Activated naive CD4-positive, alpha-beta T cell treated with anti-CD3 and anti-CD28 coated beads, Interleukin-2, amount 50 U/mL, for 24 hours (primary cell): ENCODE data around the gene OGFOD2.

Experiments used
- H3K27ac Mint-ChIP-seq: one replicate; pipeline ENCODE4 v1.8.0; 2021; ENCODE audit warnings: mild to moderate bottlenecking, mixed read lengths
- H3K27me3 Mint-ChIP-seq: one replicate; pipeline ENCODE4 v1.8.0; 2021; ENCODE audit warnings: mixed read lengths
- H3K36me3 Mint-ChIP-seq: one replicate; pipeline ENCODE4 v1.8.0; 2021; ENCODE audit warnings: mixed read lengths
- H3K4me1 Mint-ChIP-seq: one replicate; pipeline ENCODE4 v1.8.0; 2021; ENCODE audit warnings: mixed read lengths
- H3K4me3 Mint-ChIP-seq: one replicate; pipeline ENCODE4 v1.8.0; 2021; ENCODE audit warnings: mild to moderate bottlenecking, mixed read lengths
- H3K9me3 Mint-ChIP-seq: one replicate; pipeline ENCODE4 v1.8.0; 2021; ENCODE audit warnings: mixed read lengths

The OGFOD2 gene

GRCh38 chr12:122946690-122947341, 28.2 kb upstream of the OGFOD2 start:
- Mint-ChIP-seq H3K9me3 (no peaks in the 10 kb centered on the region), H3K4me3 (peak overlapping the region; percentile 36), H3K4me1 (peaks cover 14% of the 10 kb centered on the region), H3K36me3 (peaks cover 3% of the 10 kb centered on the region), H3K27me3 (no peaks in the 10 kb centered on the region), H3K27ac (peak overlapping the region; percentile 55)

DNA sequence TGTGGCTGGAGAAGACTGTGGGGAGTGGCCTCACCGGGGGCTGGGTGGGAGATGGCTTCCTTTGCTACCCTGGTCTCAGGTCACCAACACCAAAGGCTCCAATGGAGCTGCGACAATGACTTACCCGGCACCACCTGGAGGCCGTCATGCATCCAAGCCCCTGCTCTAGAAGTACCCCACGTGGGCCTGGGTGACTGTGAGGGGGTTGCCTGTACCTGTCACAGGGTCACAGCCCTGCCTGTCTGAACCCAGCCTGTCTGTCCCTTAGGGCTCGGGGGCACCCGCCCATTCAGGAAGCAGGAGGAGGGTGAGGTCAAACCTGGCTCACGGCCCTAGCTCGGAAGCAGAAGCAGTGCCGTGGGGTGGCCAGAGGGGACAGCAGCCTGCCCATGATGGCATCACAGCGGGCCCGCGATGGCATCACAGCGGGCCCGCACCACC, 27.7 kb upstream of the OGFOD2 start:
- peak overlapping the region; percentile 36 for H3K4me3 Mint-ChIP-seq
- H3K27ac Mint-ChIP-seq, result peak overlapping the region; percentile 55
- H3K9me3 Mint-ChIP-seq, result no peaks in the 10 kb centered on the region
- H3K27me3 Mint-ChIP-seq, result no peaks in the 10 kb centered on the region
- peaks cover 3% of the 10 kb centered on the region for H3K36me3 Mint-ChIP-seq
- peaks cover 17% of the 10 kb centered on the region for H3K4me1 Mint-ChIP-seq

DNA sequence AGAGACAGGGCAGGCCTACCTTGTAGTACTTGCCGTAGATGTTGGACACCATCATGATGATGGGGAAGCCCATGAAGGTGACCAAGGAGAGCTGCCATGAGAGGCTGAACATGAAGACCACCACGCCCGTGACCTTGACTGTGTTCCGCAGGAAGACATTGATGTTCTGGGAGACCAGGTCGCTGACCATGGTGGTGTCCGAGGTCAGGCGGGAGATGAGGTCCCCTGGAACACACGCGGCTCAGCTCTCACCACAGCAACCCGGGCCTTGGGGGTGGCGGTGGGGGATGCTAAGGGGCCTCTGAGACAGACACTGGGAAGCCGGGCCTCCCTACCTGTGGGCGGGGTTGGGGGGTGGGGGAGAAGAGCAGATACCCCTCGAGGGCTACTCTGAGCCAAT, 26.4 kb upstream of the OGFOD2 start:
- H3K36me3 Mint-ChIP-seq, result peaks cover 2% of the 10 kb centered on the region
- no peak overlapping the region for H3K27ac Mint-ChIP-seq
- no peak overlapping the region for H3K4me3 Mint-ChIP-seq
- H3K9me3 Mint-ChIP-seq, result no peaks in the 10 kb centered on the region
- H3K27me3 Mint-ChIP-seq, result no peaks in the 10 kb centered on the region
- H3K4me1 Mint-ChIP-seq, result peaks cover 19% of the 10 kb centered on the region

- Mint-ChIP-seq H3K27me3 (no peaks in the 10 kb centered on the region), H3K36me3 (peaks cover 2% of the 10 kb centered on the region), H3K4me1 (peaks cover 19% of the 10 kb centered on the region), H3K9me3 (no peaks in the 10 kb centered on the region), H3K27ac (no peak overlapping the region), H3K4me3 (no peak overlapping the region)
Observed at GRCh38 chr12:122949405-122949804, 25.6 kb upstream of the OGFOD2 start.

- Mint-ChIP-seq H3K27me3 (no peaks in the 10 kb centered on the region), H3K4me1 (peaks cover 19% of the 10 kb centered on the region), H3K36me3 (peaks cover 2% of the 10 kb centered on the region), H3K4me3 (no peak overlapping the region), H3K9me3 (no peaks in the 10 kb centered on the region), H3K27ac (no peak overlapping the region)
Observed at GRCh38 chr12:122949816-122950675, 25.0 kb upstream of the OGFOD2 start.

- H3K4me1 Mint-ChIP-seq, result peaks cover 17% of the 10 kb centered on the region
- H3K4me3 Mint-ChIP-seq, result no peak overlapping the region
- H3K36me3 Mint-ChIP-seq, result peaks cover 2% of the 10 kb centered on the region
- H3K9me3 Mint-ChIP-seq, result no peaks in the 10 kb centered on the region
- no peaks in the 10 kb centered on the region for H3K27me3 Mint-ChIP-seq
- H3K27ac Mint-ChIP-seq, result no peak overlapping the region
Observed at GRCh38 chr12:122951406-122951805, 23.6 kb upstream of the OGFOD2 start.

DNA sequence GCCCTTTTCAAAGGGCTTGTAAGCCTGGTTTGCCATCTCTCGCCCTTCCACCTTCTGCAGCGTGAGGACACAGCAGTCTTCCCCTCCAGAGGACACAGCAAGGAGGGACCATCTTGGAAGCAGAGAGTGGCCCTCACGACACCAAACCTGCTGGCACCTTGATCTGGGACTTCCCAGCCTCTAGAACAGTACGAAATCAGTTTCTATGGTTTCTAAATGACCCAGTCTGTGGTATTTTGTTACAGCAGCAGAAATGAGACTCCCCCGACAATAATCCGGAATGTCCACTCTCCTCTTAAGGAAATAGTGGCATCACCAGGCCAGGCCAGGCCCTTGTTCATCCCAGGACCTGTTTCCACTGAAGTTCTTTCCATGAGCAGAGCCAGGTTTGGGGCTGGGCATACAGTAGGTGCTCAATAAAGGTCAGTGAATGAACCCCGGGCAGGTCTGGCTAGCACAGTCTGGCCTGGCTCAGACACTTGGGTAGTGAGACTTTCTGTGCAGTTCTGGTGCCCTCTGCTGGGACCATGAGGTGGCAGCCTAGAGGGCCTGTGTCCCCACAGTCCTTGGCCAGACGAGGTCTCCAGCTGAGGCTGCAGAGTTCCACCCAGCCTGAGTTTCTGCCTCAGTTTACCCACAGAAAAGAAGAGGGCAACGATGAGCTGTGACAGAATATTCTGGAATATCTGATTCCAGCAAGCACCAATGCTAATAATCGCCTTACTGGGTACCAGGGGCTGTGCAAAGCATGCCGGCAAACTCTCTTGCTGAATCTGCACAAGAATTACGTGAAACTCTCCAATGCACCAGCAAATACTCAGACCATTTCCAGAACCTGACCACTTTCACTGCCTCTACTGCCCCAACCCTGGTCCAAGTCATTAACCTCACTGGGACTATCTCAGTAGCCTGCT, 22.8 kb upstream of the OGFOD2 start:
- Mint-ChIP-seq H3K27me3 (no peaks in the 10 kb centered on the region), H3K36me3 (no peaks in the 10 kb centered on the region), H3K4me1 (peaks cover 8% of the 10 kb centered on the region), H3K9me3 (no peaks in the 10 kb centered on the region), H3K27ac (no peak overlapping the region), H3K4me3 (no peak overlapping the region)

- peaks cover 2% of the 10 kb centered on the region for H3K36me3 Mint-ChIP-seq
- no peak overlapping the region for H3K27ac Mint-ChIP-seq
- H3K4me1 Mint-ChIP-seq, result peaks cover 5% of the 10 kb centered on the region
- H3K9me3 Mint-ChIP-seq, result no peaks in the 10 kb centered on the region
- H3K4me3 Mint-ChIP-seq, result no peak overlapping the region
- H3K27me3 Mint-ChIP-seq, result no peaks in the 10 kb centered on the region
Observed at GRCh38 chr12:122955156-122955555, 19.9 kb upstream of the OGFOD2 start.

GRCh38 chr12:122956035-122956434, 19.0 kb upstream of the OGFOD2 start:
- H3K27ac Mint-ChIP-seq, result no peak overlapping the region
- peaks cover 5% of the 10 kb centered on the region for H3K4me1 Mint-ChIP-seq
- no peaks in the 10 kb centered on the region for H3K27me3 Mint-ChIP-seq
- H3K4me3 Mint-ChIP-seq, result no peak overlapping the region
- H3K36me3 Mint-ChIP-seq, result peaks cover 2% of the 10 kb centered on the region
- no peaks in the 10 kb centered on the region for H3K9me3 Mint-ChIP-seq

- no peak overlapping the region for H3K4me3 Mint-ChIP-seq
- no peak overlapping the region for H3K27ac Mint-ChIP-seq
- no peaks in the 10 kb centered on the region for H3K9me3 Mint-ChIP-seq
- no peaks in the 10 kb centered on the region for H3K4me1 Mint-ChIP-seq
- peaks cover 2% of the 10 kb centered on the region for H3K36me3 Mint-ChIP-seq
- H3K27me3 Mint-ChIP-seq, result no peaks in the 10 kb centered on the region
Observed at GRCh38 chr12:122958198-122958888, 16.7 kb upstream of the OGFOD2 start.

GRCh38 chr12:122959566-122960192, 15.4 kb upstream of the OGFOD2 start:
- Mint-ChIP-seq H3K9me3 (no peaks in the 10 kb centered on the region), H3K27ac (no peak overlapping the region), H3K36me3 (peaks cover 2% of the 10 kb centered on the region), H3K4me1 (peaks cover 2% of the 10 kb centered on the region), H3K27me3 (no peaks in the 10 kb centered on the region), H3K4me3 (no peak overlapping the region)

DNA sequence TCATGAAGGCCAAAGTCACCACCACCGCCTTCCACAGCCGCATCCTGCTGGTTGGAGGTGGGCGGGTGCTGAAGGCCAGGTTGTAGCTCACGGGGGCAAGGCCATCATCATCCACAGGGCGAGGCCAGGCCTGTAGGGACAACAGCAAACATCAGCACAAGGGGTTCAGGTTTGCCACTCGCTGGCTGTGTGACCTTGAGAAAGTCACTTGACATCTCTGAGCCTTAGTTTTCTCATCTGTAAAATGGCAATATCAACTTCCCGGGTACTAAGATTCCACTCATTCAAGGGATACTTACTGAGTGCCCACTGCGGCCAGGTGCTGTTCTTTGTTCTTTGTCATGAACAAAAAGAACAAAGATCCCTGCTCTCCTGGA, 14.9 kb upstream of the OGFOD2 start:
- Mint-ChIP-seq H3K9me3 (no peaks in the 10 kb centered on the region), H3K27me3 (no peaks in the 10 kb centered on the region), H3K36me3 (peaks cover 2% of the 10 kb centered on the region), H3K27ac (no peak overlapping the region), H3K4me1 (peaks cover 7% of the 10 kb centered on the region), H3K4me3 (no peak overlapping the region)

DNA sequence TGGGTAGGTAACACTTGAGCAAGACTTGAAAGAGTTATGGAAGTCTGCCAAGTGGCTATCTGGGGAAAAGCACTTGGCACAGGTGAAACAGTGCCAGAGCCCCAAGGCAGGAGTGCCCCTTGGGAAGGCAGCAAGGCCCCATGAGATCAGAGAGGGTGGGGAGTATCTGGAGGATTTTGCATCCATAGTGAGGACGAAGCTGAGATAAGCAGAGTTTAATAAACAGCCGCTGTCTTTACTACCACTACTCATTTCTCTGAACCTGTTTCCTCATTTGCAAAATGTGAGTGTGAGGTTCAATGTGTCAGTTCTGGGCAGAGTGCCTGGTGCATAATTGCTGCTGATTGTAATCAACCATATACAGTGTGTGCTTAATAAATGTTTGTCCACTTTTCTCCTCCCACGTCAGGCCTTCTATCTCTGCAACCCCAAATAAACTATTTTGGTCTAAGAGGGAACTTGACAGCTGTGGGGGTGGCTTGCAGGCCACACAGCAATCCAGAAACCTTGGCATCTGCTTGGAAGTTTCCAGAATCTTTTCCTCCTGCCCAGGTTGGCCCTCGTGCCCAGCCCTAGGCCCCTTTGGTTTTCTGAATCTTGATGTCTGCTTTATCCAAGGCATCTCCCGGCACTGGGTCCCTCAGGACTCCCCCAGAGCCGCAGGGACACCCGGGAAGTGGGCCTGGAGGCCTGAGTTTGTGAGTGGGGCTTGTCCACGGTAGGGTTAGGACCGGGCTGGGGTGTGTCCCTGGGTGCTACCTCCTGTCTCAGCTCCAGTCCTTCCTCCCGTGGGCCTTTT, 13.3 kb upstream of the OGFOD2 start:
- Mint-ChIP-seq H3K36me3 (peaks cover 2% of the 10 kb centered on the region), H3K4me1 (peaks cover 9% of the 10 kb centered on the region), H3K4me3 (no peak overlapping the region), H3K27me3 (no peaks in the 10 kb centered on the region), H3K9me3 (no peaks in the 10 kb centered on the region), H3K27ac (no peak overlapping the region)

GRCh38 chr12:122963941-122964265, 11.1 kb upstream of the OGFOD2 start:
- Mint-ChIP-seq H3K4me1 (peaks cover 12% of the 10 kb centered on the region), H3K9me3 (no peaks in the 10 kb centered on the region), H3K4me3 (no peak overlapping the region), H3K27me3 (no peaks in the 10 kb centered on the region), H3K36me3 (no peaks in the 10 kb centered on the region), H3K27ac (no peak overlapping the region)
